Ramos (cell line): ENCODE data around the gene PUS10.
"Not testable (repeated sequence)": the region's sequence is repeated elsewhere in the genome, so short reads cannot be mapped to it uniquely, and the experiment has no call there.

Source experiments
- in situ Hi-C: fragments of 300-500 bp; cut with MboI; formaldehyde crosslinking; loops from one replicate; pipeline ENCODE4 v1.14.3; 2022; ENCODE audit warnings: low sequenced_read_pairs; ENCODE audit not compliant: unreplicated experiment

PUS10 gene

DNA sequence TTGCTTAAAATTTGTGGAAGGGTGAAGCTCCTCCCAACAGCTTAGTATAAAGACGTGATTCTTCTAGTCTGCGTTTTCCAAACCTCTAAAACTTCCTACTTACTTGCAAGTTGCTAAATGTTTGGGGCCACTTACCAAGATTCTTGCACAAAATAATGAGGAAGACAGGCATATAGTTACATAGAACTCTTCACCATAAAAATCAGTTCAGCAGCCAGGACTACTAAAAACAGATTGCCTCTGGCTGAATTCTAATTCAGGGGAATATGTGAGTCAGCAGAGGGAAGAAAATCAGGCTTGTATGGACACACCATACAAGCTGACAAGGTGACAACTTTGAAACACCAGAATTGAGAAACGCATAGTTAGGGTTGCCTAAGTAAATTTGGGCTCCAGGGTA is 3.3 kb downstream of the PUS10 start:
- in situ Hi-C loops: no loop called here

DNA sequence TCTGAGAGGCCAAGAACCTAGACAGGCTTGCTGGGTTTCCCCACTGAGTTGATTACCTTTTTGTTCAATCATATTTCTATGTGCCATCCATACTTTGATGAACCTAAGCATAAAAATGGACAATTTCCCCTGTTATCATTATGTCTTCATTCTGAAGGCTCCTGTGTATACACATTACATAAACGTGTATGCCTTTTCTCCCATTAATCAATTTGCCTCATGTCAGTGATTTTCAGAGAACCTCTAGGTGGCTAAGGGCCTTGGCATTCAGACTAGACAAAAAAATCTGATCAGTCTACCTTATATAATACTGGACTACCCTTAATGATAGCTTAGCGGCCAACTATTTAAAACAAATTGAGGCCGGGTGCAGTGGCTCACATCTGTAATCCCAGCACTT is 4.7 kb downstream of the PUS10 start:
- in situ Hi-C loops: no loop called here

DNA sequence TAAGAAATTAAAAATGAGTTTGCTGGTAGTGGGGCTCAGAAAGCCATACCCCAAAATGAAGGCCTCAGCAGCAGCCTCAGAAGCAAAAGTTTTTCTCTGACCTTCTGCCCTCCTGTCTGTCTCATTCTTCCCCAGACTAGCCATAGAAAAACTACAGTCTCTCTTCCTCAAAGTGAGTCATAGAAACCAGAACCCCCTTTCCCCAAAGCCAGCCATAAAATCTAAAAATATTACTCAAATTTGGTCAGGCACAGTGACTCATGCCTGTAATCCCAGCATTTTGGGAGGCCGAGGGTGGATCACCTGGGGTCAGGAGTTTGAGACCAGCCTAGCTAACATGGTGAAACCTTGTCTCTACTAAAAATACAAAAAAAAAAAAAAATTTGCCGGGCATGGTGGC is 5.8 kb downstream of the PUS10 start:
- in situ Hi-C loops: not testable (repeated sequence)

DNA sequence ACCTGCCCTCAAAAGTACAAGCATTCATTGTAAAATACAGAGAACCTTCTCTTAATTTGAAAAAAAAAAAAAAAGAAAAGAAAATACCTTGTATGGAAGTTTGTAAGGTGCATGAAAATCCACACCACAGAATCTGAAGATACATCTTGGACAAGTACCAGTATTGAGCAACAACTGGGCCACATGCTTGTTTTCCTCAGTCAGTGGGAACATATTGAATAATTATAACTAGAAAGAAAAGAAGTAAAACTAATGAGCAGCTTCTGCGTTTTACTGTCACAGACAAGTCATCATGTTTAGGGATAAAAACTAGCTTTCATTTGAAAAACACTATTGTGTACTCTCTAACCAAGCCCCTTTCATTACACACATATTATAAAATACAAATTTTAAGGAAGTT is 6.4 kb downstream of the PUS10 start:
- in situ Hi-C loops: no loop called here

DNA sequence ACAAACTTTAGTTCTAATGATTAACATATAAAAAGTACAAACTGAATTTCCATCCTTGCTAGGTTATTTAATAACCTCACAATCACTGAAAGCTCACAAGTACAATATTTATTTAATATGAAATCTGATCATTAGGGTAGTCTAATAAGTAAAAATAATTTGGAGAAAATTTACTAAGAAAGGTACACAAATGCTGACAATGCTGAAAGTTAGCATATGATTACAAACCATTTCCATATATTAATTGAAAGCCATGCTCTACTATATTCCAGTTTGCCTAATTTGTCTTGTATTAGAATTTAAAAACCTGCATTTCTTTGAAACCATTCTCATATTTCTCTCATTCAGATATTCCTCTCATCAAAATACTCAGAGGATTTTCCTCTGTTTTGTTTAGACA is 8.7 kb downstream of the PUS10 start:
- in situ Hi-C loops: no loop called here

DNA sequence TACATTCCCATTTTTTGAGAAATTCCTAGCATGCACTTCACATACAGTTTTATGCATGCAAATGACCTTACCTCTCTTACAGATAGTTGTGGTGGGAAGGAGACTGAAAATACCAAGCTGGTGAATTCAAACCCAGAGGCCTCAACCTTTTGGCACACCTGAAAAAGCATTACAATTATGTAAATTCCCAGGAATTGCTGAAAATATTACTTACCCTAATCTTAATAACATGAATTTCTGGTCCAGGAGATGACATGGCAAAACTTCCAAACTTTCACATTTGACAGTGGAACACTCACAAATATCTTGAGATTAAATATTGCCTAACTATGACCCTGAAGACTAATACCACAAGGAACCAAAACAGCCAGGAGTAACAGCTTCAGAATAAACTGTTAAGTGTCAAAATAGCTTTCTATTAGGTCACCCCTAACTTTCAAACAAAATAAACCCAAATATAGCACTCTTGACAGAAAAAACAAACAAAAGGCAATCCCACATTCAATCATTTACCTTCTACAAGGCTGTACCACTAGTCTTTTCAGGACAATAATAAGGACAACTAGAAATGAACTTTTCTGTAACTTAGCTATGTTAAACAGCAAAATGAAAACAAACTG is 11.5 kb downstream of the PUS10 start:
- in situ Hi-C loops: no loop called here

DNA sequence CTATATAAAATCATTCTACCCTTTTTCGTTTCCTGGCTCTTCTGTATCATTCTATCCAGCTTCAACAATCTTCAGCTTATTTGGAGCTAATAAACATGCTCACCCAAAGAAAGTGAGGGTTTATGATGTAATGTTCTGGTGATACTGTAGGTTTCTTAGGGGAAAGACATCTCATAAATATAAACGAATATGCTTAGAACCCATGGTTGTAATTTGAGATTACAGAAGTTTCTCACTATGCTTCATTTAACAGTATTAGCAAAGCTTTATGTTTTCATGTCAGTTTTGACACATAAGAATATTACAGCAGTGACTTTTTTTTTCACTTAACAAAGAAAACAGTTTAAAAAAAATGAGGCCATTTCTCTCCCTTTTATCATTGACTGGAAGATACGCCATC is 12.3 kb downstream of the PUS10 start:
- in situ Hi-C loops: no loop called here

DNA sequence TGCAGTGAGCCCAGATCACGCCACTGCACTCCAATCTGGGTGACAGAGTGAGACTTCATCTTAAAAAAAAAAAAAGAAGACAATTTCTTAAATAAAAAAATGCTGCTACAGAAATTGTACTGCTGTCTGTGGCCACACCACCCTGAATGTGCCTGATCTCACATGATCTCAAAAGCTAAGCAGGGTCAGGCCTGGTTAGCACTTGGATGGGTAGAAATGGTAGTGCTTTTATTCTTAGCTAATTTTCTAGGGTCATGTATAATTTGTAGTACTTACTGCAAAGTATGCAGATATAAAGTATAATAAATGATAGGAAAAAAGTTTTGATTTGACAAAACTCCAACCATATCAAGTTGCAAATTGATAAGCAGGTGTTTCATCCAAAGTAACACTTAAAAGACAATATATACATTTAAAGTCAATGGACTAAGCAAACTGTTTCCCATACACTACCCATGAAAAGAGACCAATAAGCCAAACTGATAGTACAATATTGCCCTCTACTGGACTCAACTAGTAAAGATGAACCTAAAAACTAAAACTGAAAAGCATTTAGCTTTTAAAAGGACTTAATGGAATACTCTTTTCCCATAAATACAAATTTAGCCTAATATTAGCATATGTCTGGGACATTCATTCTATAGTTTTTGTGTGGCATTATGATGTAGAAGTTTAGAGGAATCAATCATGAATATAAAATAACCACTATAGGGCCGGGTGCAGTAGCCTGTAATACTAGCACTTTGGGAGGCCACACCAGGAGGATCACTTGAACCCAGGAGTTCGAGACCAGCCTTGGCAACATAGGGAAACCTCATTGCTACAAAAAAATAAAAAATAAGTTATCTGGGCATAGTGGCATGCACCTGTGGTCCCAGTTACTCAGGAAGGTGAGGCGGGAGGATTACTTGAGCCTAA is 19.2 kb downstream of the PUS10 start:
- in situ Hi-C loops: loop anchor here (10.0 kb wide), 1 partner anchor 104 kb away; no protein-coding TSS in a partner anchor

DNA sequence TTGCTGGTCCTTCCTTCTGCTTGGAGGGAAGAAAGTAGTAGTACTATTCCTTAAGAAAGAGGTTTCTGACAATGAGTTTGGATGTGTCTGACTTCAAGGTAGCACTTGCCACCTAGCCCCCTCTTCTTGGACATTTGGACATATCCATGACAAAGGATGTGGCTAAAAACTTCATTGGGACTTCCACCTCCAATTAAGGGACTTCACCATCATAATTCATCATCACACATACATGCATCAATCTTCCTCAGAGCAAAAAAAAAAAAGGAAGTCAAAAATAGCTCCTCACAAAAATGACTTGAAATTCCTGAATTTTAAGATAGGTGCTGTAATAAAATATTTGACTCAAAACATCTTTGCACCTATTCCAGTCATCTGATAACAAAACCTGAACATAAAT is 23.9 kb downstream of the PUS10 start:
- in situ Hi-C loops: loop anchor here (10.0 kb wide), 1 partner anchor 99 kb away; no protein-coding TSS in a partner anchor

DNA sequence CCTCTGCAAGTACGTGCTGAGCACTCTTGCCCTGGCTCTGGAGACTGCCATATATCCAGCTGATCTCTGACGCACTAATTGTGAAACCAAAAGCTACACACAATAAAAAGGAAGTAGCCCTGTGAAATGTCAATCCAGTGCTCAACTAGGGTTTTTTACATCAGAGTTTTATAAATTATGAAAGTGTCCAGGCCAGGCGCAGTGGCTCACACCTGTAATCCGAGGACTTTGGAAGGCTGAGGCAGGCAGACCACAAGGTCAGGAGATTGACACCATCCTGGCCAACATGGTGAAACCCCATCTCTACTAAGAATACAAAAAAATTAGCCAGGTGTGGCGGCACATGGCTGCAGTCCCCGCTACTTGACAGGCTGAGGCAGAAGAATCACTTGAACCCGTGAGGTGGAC is 25.1 kb downstream of the PUS10 start:
- in situ Hi-C loops: loop anchor here (10.0 kb wide), 1 partner anchor 98 kb away; no protein-coding TSS in a partner anchor

DNA sequence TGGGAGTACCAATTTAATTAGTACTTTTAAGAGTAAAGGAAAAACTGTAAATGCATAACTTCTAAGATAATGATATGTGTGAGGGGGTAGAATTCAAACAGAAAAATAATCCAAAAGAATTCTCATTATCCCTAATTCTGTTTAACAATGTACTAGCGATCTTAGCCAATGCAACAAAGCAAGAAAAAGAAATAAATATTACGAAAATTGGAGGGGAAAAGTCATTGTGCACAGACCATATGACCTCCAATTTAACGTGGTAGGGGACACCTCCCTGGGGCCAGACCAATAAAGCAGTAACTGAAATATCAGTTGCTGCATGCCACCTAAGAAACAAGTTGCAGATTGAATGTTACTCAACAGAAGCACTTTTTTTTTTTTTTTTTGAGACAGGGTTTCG is 26.4 kb downstream of the PUS10 start:
- in situ Hi-C loops: loop anchor here (10.0 kb wide), 1 partner anchor 97 kb away; no protein-coding TSS in a partner anchor

DNA sequence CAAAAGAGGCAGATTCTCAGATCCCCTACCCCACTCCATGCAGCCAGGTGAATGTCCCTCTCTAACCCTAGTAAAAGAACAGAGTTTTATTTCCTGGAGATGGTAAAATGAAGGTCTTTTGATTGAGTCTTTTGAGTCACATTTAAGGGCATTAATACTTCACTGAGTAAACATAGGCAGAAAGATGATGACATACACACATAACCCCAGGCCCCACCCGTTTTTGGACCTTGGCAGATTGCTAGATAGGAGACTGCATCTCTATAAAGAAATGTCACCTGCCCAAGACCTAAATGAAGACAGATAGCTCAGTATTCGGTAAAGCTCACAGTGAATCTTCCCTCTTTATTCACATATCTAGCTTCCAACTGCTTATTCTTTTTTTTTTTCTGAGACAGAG is 28.8 kb downstream of the PUS10 start:
- in situ Hi-C loops: no loop called here

DNA sequence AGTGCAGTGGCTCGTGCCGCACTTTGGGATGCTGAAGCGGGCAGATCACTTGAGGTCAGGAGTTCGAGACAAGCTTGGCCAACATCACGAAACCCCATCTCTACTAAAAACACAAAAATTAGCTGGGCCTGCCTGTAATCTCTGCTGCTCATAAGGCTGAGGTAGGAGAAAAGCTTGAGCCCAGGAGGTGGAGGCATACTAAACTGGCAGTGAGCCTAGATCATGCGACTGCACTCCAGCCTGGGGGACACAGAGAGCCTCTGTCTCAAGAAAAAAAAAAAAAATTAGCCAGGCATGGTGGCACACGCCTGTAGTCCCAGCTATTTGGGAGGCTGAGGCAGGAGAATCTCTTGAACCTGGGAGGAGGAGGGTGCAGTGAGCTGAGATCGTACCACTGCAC is 30.4 kb downstream of the PUS10 start:
- in situ Hi-C loops: not testable (repeated sequence)

DNA sequence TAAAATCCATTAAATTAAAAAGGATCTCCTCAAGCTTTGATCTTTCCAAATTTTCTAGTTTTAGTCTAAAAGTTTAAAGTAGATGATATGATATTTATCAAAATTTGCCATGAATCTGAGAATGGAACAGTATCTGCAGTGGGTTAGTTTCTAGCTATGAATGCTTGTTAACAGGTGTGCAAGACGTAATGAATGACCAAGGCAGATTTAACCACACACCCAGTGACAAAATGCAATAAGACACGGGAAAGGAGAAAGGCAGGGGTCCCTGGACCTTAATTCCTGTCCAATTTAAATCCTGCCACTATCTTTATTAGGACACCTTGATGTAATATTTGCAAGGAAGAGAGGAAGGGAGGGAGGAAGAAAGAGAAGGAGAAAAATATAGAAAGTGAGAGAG is 31.0 kb downstream of the PUS10 start:
- in situ Hi-C loops: no loop called here

DNA sequence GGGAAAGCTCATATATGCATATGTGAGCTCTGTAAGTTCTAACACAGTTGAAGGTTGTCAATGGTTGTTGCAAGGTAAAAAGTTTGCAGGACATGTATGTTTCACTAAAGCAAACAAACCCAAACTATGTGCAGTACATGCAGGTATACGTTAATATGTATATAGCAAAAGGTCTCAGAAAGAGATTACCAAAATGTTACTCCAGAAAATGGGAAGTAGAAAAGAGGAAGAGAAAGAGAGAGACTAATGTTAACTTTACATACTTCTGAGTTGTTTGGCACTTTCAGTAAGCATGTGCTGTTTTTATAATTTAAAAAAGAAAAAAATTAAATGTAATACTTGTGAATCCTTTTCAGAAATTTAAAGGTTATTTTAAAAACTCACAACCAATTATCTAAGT is 33.3 kb downstream of the PUS10 start:
- in situ Hi-C loops: no loop called here

DNA sequence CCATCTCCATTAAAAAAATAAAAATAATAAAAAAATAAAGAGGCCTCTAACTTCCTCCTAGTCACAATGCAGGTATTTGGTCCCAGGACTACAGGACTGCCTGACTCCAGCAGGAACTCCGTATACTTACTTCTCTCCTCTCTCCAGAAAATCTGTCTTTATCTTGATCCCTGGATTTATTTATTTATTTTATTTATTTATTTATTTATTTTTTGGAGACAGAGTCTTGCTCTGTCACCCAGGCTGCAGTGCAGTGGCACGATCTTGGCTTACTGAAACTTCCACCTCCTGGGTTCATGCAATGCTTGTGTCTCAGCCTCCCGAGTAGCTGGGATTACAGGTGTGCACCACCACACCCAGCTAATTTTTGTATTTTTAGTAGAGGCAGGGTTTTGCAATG is 36.0 kb downstream of the PUS10 start:
- in situ Hi-C loops: not testable (repeated sequence)

DNA sequence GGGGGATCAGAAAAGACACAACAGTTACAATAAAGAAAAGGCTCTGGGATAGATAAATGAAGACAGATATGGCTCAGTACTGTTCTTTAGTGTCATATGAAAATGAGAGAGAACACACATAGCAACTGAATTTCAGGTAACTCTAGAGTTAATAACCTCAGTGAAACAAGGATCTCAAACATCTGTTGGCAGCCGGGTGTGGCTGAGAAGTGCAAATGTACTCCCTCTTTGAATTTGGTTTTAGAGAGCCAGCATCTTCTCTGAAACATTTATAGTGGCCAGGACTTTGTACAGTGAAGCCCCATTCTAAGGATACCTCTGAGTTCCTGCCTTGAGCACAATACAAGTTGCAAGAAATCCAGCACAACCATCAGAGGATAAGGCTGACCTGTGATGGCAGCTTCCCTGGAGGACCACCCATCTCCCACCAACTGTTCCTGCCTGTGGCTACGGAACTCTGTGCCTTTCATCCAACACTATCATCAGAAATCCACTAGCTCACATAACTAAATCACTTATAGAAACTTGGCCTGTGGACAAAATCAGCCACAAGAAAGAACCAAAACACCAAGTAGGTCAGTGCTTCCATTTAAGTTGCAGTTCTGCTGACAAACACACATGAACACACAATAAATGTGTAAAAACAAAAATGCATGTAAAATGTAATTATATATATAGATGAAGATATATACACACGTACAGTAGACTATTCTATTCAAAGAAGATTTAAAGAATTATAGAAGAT is 37.8 kb downstream of the PUS10 start:
- in situ Hi-C loops: no loop called here

DNA sequence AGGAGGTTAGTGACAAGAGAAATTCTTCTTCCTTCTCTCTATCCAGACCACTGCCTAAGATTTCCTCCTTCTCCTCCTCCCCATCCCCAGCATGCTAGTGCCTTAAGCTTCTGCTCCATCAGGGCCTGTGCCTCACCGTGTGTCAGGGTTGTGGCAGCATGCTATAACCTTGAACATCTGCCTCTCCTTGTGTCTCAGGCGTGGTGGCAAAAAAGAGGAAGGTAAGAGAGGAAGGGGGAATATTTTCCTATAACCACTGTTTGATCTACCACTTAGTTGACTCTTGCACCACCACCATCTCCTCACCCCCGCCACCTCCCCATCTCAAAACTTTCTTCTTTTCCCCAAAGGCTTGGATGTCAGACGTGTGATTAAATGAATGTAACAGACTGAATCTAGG is 38.8 kb downstream of the PUS10 start:
- in situ Hi-C loops: no loop called here

DNA sequence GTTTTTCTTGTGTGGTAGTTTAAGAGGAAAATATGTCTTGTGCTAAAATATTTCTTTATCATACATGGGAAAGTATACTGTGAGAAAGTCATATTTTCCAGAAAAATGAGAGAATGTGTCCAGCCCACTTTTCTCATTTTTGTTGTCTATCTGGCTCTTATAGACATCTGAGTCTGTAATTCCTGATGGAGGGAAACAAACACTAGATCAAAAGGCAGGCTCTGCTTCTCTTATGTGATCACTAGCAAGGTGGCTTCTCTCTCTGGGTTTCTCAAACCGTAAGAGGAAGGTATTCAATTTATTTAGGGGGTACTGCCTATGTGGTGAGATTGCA is 40.5 kb downstream of the PUS10 start:
- in situ Hi-C loops: no loop called here

DNA sequence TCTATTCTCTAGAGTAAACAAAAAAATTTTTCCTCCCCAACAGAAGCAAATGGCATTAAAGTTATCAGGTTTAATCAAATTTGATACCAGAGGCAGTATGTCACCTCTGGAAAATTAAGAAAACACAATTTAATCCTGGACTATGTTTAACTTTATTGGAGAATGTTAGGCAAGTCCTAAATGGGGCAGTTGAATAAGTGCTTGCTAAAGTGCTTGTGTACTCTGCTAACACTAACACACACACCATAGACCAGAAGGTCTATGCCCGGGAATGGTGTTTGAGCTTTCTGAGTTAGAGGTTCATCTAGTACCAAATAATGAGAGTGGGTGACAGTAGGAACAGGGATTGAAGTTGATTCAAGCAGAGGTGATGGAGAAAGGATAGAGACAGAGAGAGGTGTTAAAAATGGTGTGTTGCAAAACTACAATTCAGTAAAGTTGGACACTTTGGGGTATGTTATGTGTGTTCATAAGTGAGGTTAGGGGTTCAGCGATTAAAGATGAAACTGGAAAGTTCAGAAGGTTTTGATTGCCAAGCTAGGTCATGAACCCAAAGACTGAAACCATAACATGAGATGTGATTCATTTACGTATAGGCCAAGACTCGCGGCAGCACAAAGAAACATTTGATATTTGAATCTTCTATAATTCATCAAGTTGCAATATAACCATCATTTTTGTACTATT is 41.0 kb downstream of the PUS10 start:
- in situ Hi-C loops: no loop called here
